ENCODE results near the gene SLC5A5. TPM values are rescaled to one million over a fixed set of nuclear protein-coding genes. Genes with fewer than 3 reads are reported as not detected.

Gene SLC5A5
- total RNA-seq, 6 experiments from 2014 or later = not detected

DNA sequence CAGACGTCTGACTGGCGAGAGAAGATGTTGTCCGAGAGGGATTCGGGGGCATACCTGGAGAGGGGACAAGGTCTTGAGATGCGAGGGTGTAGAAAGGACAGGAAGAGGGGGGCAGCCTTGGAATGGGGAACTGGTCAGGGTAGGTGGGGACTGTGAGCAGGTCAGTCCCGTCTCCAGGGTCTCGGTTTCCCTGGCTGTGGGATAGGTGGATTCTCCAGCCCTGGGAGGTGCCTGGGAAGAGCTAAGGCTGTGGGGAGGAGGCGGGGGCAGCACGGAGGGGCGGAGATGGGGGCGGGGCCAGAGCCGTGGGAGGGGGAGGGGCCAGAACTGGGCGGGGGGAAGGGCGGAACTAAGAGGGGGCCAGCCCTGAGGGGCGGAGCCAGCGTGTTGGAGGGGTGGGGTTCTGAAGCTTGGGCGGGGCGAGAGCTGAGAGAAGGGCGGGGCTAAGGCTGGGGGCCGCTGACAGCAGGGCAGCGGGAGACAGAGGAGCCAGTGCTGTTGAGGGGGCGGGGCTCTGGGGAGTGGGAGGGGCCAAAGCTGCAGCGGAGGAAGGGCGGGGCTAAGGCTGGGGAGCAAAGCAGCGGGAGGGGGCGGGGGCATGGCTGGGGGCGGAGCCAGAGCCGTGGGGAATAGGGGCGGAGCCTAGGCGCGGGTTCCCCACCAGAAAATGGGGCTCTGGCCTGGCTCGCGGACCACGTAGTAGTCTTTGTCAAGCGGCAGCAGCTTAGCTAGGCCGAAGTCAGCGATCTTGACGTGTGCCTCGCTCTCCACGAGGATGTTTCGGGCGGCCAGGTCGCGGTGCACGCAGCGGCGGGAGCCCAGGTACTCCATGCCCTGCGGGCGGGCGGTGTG, 41.0 kb upstream of the SLC5A5 start:
- intact Hi-C loops (cut with DNase I) = no loop called here
- no peak for TF ChIP-seq POLR2A (IDR thresholded peaks at IDR 0.05)
- TF ChIP-seq, protein P1, sequence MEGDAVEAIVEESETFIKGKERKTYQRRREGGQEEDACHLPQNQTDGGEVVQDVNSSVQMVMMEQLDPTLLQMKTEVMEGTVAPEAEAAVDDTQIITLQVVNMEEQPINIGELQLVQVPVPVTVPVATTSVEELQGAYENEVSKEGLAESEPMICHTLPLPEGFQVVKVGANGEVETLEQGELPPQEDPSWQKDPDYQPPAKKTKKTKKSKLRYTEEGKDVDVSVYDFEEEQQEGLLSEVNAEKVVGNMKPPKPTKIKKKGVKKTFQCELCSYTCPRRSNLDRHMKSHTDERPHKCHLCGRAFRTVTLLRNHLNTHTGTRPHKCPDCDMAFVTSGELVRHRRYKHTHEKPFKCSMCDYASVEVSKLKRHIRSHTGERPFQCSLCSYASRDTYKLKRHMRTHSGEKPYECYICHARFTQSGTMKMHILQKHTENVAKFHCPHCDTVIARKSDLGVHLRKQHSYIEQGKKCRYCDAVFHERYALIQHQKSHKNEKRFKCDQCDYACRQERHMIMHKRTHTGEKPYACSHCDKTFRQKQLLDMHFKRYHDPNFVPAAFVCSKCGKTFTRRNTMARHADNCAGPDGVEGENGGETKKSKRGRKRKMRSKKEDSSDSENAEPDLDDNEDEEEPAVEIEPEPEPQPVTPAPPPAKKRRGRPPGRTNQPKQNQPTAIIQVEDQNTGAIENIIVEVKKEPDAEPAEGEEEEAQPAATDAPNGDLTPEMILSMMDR (IDR thresholded peaks at IDR 0.05) = no peak
- no peaks in the 10 kb centered on the region for H3K9me3 ChIP-seq
- no peaks in the 10 kb centered on the region for H3K27me3 ChIP-seq
- no peak overlapping the region for H3K4me3 ChIP-seq
- 14% methylated on average over 24 of the region's 50 CpGs for WGBS (ENCODE audit: insufficient coverage, low coverage, low lambda C conversion rate, missing lambda C conversion rate)
- DNase-seq (no peak), ATAC-seq (peak; percentile 47 to 77 (median 60))
- no peak overlapping the region for H3K27ac ChIP-seq
- no peaks in the 10 kb centered on the region for H3K4me1 ChIP-seq
- H3K36me3 ChIP-seq = no peaks in the 10 kb centered on the region

DNA sequence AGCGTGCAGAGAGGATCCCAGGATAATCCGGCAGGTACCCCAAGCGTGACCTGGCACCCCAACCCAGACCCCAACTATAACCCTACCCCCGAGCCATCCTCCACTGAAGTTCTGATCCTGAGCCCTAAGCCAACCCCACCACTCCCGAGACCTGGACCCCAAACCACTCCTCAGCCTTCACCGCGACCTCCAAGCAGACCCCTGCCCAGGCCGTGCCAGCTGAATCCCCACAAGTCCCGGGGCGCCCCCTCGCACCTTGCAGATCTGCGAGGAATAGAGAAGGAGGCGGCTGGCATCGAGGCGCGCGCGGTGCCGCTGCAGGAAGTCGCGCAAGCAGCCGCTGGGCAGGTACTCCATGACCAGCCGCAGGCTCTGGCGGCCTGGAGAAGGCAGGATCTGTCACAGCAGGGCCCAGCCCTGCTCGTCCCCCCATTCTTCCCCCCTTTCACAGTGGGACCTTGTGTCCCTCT, 40.3 kb upstream of the SLC5A5 start:
- ATAC-seq (no peak), DNase-seq (no peak)
- Histone ChIP-seq H3K27ac (no peak overlapping the region), H3K4me1 (no peaks in the 10 kb centered on the region), H3K27me3 (no peaks in the 10 kb centered on the region), H3K4me3 (no peak overlapping the region), H3K9me3 (no peaks in the 10 kb centered on the region), H3K36me3 (no peaks in the 10 kb centered on the region)
- intact Hi-C loops (cut with DNase I) = no loop called here
- 44% methylated on average over 7 of the region's 25 CpGs for WGBS (ENCODE audit: insufficient coverage, low coverage, low lambda C conversion rate, missing lambda C conversion rate)
- TF ChIP-seq, protein P1 (IDR thresholded peaks at IDR 0.05) = no peak
- TF ChIP-seq POLR2A (IDR thresholded peaks at IDR 0.05) = no peak

DNA sequence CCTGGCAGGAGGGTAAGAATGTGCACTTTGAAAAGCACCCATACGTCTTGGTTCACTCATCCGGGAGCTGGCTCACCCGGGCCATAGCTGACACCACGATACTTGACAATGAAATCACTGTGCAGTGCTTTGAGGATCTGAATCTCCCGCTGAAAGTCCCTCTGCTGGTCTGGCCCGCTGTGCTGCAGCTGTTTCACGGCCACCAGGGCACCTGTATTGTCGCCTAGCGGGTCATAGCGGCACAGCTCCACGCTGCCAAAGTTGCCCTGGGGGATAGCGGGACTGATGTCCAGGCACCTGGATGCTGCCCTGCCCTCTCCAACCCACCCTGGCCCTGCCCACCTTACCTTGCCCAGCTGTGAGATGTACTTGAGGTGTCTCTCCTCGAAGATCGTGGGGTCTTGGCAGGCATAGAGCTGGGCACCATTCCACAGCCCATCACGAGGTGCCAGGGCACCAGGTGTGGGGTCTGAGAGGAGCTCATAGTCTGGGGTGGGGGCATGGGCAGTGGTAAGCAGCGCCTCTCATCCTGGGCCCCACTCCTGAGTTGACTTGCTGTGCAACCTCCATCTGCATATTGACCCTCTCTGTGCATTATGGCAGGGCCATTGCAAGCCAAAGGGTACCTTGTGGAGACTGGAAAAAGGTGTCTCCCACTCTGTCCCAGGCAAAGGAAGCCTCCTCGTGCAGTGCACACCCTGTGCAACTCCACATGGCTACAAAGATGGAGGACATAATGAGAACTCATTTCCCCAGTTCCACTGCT, 39.1 kb upstream of the SLC5A5 start:
- WGBS (ENCODE audit: insufficient coverage, low coverage, low lambda C conversion rate, missing lambda C conversion rate) = 90% methylated on average over 2 of the region's 17 CpGs
- intact Hi-C loops (cut with DNase I) = no loop called here
- Histone ChIP-seq H3K4me3 (no peak overlapping the region), H3K36me3 (no peaks in the 10 kb centered on the region), H3K4me1 (no peaks in the 10 kb centered on the region), H3K9me3 (no peaks in the 10 kb centered on the region), H3K27me3 (no peaks in the 10 kb centered on the region), H3K27ac (no peak overlapping the region)
- ATAC-seq (no peak), DNase-seq (no peak)
- TF ChIP-seq, protein P1 (IDR thresholded peaks at IDR 0.05) = no peak
- TF ChIP-seq POLR2A (IDR thresholded peaks at IDR 0.05) = no peak

DNA sequence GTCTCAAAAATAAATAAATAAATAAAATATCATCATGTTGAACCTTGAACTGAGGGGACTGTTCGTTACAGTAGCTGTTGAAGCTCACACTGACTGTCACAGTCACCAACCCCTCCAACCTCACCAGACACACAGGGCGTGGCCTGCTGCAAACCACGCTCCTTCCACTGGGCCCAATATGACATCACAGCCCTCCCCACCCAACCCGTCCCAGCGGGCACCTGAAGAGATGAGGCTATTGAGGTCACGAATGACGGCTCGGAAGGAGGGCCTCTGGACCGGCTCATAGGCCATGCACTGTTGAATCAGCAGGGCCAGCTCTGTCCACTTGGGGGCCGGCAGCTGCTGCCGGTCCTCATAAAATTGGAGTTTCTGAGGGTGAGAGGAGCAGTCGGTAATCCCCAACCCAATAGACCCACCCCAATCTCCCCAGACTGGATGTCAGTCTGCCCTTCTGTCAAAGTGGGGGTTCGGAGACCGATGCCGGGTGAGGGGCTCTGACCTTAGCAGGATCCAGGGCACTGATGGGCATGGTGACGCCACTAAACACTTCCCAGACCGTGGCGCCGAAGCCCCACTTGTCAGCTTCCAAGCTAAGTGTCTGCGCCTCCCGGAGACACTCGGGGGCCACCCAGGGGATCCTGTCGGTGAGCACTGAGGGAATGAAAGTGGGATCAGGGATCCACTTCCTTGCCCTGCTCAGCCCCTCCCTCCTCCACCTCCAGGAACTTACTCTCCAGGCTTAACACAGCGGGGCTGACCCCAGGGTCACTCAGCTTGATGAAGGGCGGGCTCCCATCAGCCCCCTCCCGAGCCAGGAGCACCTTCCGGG, 37.2 kb upstream of the SLC5A5 start:
- intact Hi-C loops (cut with DNase I) = no loop called here
- Histone ChIP-seq H3K4me1 (no peaks in the 10 kb centered on the region), H3K9me3 (no peaks in the 10 kb centered on the region), H3K27me3 (no peaks in the 10 kb centered on the region), H3K4me3 (no peak overlapping the region), H3K27ac (no peak overlapping the region), H3K36me3 (no peaks in the 10 kb centered on the region)
- 32% methylated on average over 10 of the region's 27 CpGs for WGBS (ENCODE audit: insufficient coverage, low coverage, low lambda C conversion rate, missing lambda C conversion rate)
- ATAC-seq (no peak), DNase-seq (no peak)
- TF ChIP-seq POLR2A (IDR thresholded peaks at IDR 0.05) = no peak
- TF ChIP-seq, protein P1 (IDR thresholded peaks at IDR 0.05) = no peak
